Mesenteric fat pad (tissue), 1 donor: ENCODE measurements around the gene CXorf65. TPM values are rescaled to one million over a fixed set of nuclear protein-coding genes. Genes with fewer than 3 reads are reported as not detected.
A peak's percentile ranks its signal among the peaks of the same experiment; 100 is the strongest.

Source experiments
- DNase-seq: peaks from one replicate; pipeline ENCODE4 v3.0.0-alpha.2; 2020; ENCODE audit warnings: low spot score
- long read RNA-seq: library from polyadenylated mRNA; unstranded; transcript quantifications from one replicate; pipeline ENCODE4 v2.0.0, GENCODE V29; 2020
- total RNA-seq: library from RNA; stranded (reverse); fragmentation: NEBNext Ultra II Directional; extraction: Animal tissue kit (Norgen Biotek cat#: 25700); gene quantifications from one replicate; pipeline ENCODE4 v1.2.1, GENCODE V29; 2021
- donor health status: DM: yes; HTN: yes; CAD: no.

Gene CXorf65
- 2.2 TPM for total RNA-seq
- long read RNA-seq: 0 reads

GRCh38 chrX:71106427-71106826 lies at the start of gene CXorf65:
TSS of gene CXorf65 (minus strand) at chrX:71106740. CDS start at chrX:71106556, 184 bp downstream.
- DNase-seq: no peak

- DNase-seq: no peak
These were observed 48.1 kb upstream of the CXorf65 start for GRCh38 chrX:71154641-71155040.

- DNase-seq: no peak
These were observed 47.7 kb upstream of the CXorf65 start for GRCh38 chrX:71154196-71154595.

GRCh38 chrX:71151366-71151765 lies 44.8 kb upstream of the CXorf65 start:
- DNase-seq: no peak

GRCh38 chrX:71148278-71148663 lies 41.7 kb upstream of the CXorf65 start:
- no peak for DNase-seq

- no peak for DNase-seq
These were observed 41.1 kb upstream of the CXorf65 start for GRCh38 chrX:71147496-71148277.

GRCh38 chrX:71144651-71145050 lies 38.1 kb upstream of the CXorf65 start, which contains the start of gene NLGN3:
TSS of gene NLGN3 (plus strand) at chrX:71144841. CDS start at chrX:71147750, 2,909 bp downstream.
- no peak for DNase-seq

GRCh38 chrX:71143508-71143907 lies 37.0 kb upstream of the CXorf65 start:
- DNase-seq: no peak

- DNase-seq: no peak
These were observed 33.9 kb upstream of the CXorf65 start for GRCh38 chrX:71140440-71140839.

- no peak for DNase-seq
These were observed 25.0 kb upstream of the CXorf65 start for GRCh38 chrX:71131510-71131909.

GRCh38 chrX:71128915-71129765 lies 22.6 kb upstream of the CXorf65 start:
- DNase-seq: no peak

GRCh38 chrX:71128166-71128833 lies 21.8 kb upstream of the CXorf65 start:
- DNase-seq: no peak

GRCh38 chrX:71118985-71119535 lies 12.5 kb upstream of the CXorf65 start:
- DNase-seq: no peak

- DNase-seq: peak; percentile 92
These were observed 11.8 kb upstream of the CXorf65 start, which contains the start of gene MED12 for GRCh38 chrX:71118032-71118984. TSS of gene MED12 (plus strand) at chrX:71118596. CDS start at chrX:71118755, 159 bp downstream.

- no peak for DNase-seq
These were observed 10.8 kb upstream of the CXorf65 start for GRCh38 chrX:71117358-71117757.

- DNase-seq: no peak
These were observed 5.4 kb upstream of the CXorf65 start for GRCh38 chrX:71111921-71112431.

- DNase-seq: no peak
These were observed 4.8 kb upstream of the CXorf65 start, which contains the start of gene IL2RG for GRCh38 chrX:71111141-71111843. TSS of gene IL2RG (minus strand) at chrX:71111577. CDS start at chrX:71111539, 38 bp downstream.

GRCh38 chrX:71109051-71109450 lies 2.5 kb upstream of the CXorf65 start:
- no peak for DNase-seq

- no peak for DNase-seq
These were observed 1.3 kb upstream of the CXorf65 start for GRCh38 chrX:71107762-71108360.
